Measurements from ENCODE around the gene P2RX3.

P2RX3 gene

GRCh38 chr11:57340039-57340615 lies 2.0 kb downstream of the P2RX3 start:
- Histone ChIP-seq H3K9me3 (ENCODE audit: low read length) (no peaks in the 10 kb centered on the region), H3K36me3 (ENCODE audit: insufficient read depth, low read length) (no peaks in the 10 kb centered on the region), H2AFZ (ENCODE audit: low read depth, low read length) (no peak overlapping the region), H3K4me3 (ENCODE audit: low read length) (no peak overlapping the region), H3K27me3 (ENCODE audit: insufficient read depth, low read length) (no peaks in the 10 kb centered on the region), H3K4me1 (ENCODE audit: insufficient read depth, low read length) (peaks cover 45% of the 10 kb centered on the region)

- Histone ChIP-seq H3K27me3 (ENCODE audit: insufficient read depth, low read length) (no peaks in the 10 kb centered on the region), H3K9me3 (ENCODE audit: low read length) (no peaks in the 10 kb centered on the region), H2AFZ (ENCODE audit: low read depth, low read length) (no peak overlapping the region), H3K4me3 (ENCODE audit: low read length) (no peak overlapping the region), H3K4me1 (ENCODE audit: insufficient read depth, low read length) (peaks cover 39% of the 10 kb centered on the region), H3K36me3 (ENCODE audit: insufficient read depth, low read length) (no peaks in the 10 kb centered on the region)
Observed at GRCh38 chr11:57341250-57341808, 3.2 kb downstream of the P2RX3 start.

DNA sequence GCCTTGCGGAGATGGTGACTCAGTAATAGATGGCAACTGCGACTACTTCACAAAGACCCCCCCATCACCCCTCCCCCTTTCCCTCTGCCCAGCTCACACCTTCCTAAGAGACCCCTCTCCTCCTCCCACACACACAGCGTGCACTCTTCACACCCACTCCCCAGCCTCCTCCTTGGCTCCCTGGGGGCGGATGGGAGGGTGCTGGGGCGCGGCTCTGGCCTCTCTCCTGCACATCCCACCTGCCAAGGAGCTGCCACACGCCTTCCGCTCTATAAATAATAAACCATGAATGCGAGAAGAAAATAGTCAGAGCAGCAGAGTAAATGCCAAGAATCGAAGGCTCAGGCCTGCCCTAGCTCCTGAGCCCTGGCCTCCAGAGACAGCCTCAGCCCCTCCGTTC lies 4.5 kb downstream of the P2RX3 start:
- H3K4me3 ChIP-seq (ENCODE audit: low read length): no peak overlapping the region
- H2AFZ ChIP-seq (ENCODE audit: low read depth, low read length): no peak overlapping the region
- H3K9me3 ChIP-seq (ENCODE audit: low read length): no peaks in the 10 kb centered on the region
- peaks cover 38% of the 10 kb centered on the region for H3K4me1 ChIP-seq (ENCODE audit: insufficient read depth, low read length)
- no peaks in the 10 kb centered on the region for H3K27me3 ChIP-seq (ENCODE audit: insufficient read depth, low read length)
- H3K36me3 ChIP-seq (ENCODE audit: insufficient read depth, low read length): no peaks in the 10 kb centered on the region

DNA sequence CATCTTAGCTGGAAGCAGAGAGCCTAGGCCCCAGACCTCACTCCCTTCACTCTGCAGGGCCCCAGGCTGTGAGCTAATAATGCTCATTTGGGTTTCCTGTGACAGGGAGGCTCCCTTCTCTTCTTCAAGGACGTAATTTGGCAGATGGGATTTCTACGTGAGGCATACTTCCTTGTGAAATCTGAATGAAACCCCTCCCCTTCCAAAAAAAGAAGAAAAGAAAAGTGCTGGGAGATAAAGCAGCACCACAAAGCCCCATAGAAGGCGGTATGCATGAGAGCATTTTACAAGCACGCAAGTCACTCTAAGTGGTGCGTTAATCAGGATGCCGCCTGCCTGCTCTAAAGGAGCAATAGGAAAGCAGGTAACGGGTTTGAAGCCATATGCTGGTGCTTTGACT lies 5.7 kb downstream of the P2RX3 start:
- Histone ChIP-seq H3K4me1 (ENCODE audit: insufficient read depth, low read length) (peaks cover 27% of the 10 kb centered on the region), H2AFZ (ENCODE audit: low read depth, low read length) (no peak overlapping the region), H3K9me3 (ENCODE audit: low read length) (no peaks in the 10 kb centered on the region), H3K36me3 (ENCODE audit: insufficient read depth, low read length) (no peaks in the 10 kb centered on the region), H3K27me3 (ENCODE audit: insufficient read depth, low read length) (no peaks in the 10 kb centered on the region), H3K4me3 (ENCODE audit: low read length) (no peak overlapping the region)

DNA sequence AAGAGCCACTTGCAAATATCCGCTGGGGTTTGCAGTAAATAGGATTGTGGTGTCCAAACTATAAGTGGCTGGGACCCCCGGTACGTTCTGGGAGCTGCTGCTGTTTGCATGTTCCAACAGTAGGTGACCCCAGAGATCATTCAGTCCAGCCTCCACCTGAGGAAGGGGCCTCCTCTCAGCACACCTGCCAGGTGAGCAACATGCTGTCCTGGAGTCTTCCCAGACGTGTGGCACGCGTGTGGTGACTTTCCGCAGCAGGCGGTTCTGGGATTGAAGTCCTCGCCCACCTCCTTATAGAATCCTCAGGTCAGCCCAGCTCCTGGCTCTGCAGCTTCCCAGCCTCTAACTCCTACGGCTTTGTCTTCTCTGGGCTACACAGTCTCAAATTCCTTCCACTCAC lies 6.7 kb downstream of the P2RX3 start:
- H3K4me1 ChIP-seq (ENCODE audit: insufficient read depth, low read length): peaks cover 19% of the 10 kb centered on the region
- H3K36me3 ChIP-seq (ENCODE audit: insufficient read depth, low read length): no peaks in the 10 kb centered on the region
- peak overlapping the region; percentile 68 for H2AFZ ChIP-seq (ENCODE audit: low read depth, low read length)
- no peaks in the 10 kb centered on the region for H3K27me3 ChIP-seq (ENCODE audit: insufficient read depth, low read length)
- H3K9me3 ChIP-seq (ENCODE audit: low read length): no peaks in the 10 kb centered on the region
- H3K4me3 ChIP-seq (ENCODE audit: low read length): no peak overlapping the region

- Histone ChIP-seq H3K9me3 (ENCODE audit: low read length) (no peaks in the 10 kb centered on the region), H3K27me3 (ENCODE audit: insufficient read depth, low read length) (no peaks in the 10 kb centered on the region), H2AFZ (ENCODE audit: low read depth, low read length) (peak overlapping the region; percentile 68), H3K4me3 (ENCODE audit: low read length) (no peak overlapping the region), H3K36me3 (ENCODE audit: insufficient read depth, low read length) (no peaks in the 10 kb centered on the region), H3K4me1 (ENCODE audit: insufficient read depth, low read length) (peaks cover 11% of the 10 kb centered on the region)
Observed at GRCh38 chr11:57345555-57346211, 7.5 kb downstream of the P2RX3 start.

GRCh38 chr11:57347336-57347735 lies 9.2 kb downstream of the P2RX3 start:
- H3K4me3 ChIP-seq (ENCODE audit: low read length): no peak overlapping the region

GRCh38 chr11:57348052-57348451 lies 9.9 kb downstream of the P2RX3 start:
- no peak overlapping the region for H2AFZ ChIP-seq (ENCODE audit: low read depth, low read length)
- H3K9me3 ChIP-seq (ENCODE audit: low read length): no peaks in the 10 kb centered on the region

More at GRCh38 chr11:57347336-57347735, 9.2 kb downstream of the P2RX3 start:
- Histone ChIP-seq H3K4me1 (ENCODE audit: insufficient read depth, low read length) (peaks cover 10% of the 10 kb centered on the region), H2AFZ (ENCODE audit: low read depth, low read length) (no peak overlapping the region), H3K27me3 (ENCODE audit: insufficient read depth, low read length) (no peaks in the 10 kb centered on the region), H3K36me3 (ENCODE audit: insufficient read depth, low read length) (no peaks in the 10 kb centered on the region), H3K9me3 (ENCODE audit: low read length) (no peaks in the 10 kb centered on the region)

GRCh38 chr11:57348636-57349313 lies 10.6 kb downstream of the P2RX3 start:
- Histone ChIP-seq H3K4me1 (ENCODE audit: insufficient read depth, low read length) (peaks cover 14% of the 10 kb centered on the region), H3K36me3 (ENCODE audit: insufficient read depth, low read length) (no peaks in the 10 kb centered on the region), H3K27me3 (ENCODE audit: insufficient read depth, low read length) (no peaks in the 10 kb centered on the region), H2AFZ (ENCODE audit: low read depth, low read length) (no peak overlapping the region), H3K4me3 (ENCODE audit: low read length) (no peak overlapping the region), H3K9me3 (ENCODE audit: low read length) (no peaks in the 10 kb centered on the region)

More at GRCh38 chr11:57348052-57348451, 9.9 kb downstream of the P2RX3 start:
- no peak overlapping the region for H3K4me3 ChIP-seq (ENCODE audit: low read length)
- no peaks in the 10 kb centered on the region for H3K36me3 ChIP-seq (ENCODE audit: insufficient read depth, low read length)
- no peaks in the 10 kb centered on the region for H3K27me3 ChIP-seq (ENCODE audit: insufficient read depth, low read length)
- peaks cover 13% of the 10 kb centered on the region for H3K4me1 ChIP-seq (ENCODE audit: insufficient read depth, low read length)

DNA sequence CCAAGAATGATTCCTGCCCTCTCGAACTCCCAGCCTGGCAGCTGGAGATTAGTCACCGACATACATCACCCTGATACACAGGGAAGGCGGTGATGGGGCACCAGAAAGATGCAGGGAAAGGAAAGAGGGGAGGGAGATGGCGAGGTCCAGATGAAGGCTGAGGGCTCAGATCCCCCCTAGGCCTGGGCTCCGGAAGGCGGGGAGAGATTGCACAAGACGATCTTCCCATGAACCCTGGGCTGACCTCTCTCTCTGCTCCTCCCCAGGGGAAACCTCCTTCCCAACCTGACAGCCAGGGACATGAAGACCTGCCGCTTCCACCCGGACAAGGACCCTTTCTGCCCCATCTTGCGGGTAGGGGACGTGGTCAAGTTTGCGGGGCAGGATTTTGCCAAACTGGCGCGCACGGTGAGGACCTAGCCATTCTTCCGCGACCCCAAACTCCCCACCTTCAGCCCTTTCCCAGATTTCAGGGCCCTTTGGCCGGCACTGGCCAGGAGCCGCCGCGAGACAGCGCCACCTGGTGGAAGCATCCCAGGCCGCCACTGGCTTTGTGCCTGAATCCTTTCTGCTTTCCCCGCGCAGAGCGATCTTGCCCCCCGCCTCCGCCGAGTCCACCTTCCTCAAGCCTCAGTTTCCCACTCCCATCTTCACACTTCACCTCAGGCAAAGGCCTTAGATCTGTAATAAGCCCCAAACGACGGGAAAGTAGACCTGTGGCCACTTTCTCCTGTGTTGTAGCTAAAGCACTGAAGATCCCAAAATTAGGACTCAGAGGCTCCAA lies 11.5 kb downstream of the P2RX3 start:
- H2AFZ ChIP-seq (ENCODE audit: low read depth, low read length): no peak overlapping the region
- H3K4me1 ChIP-seq (ENCODE audit: insufficient read depth, low read length): peaks cover 20% of the 10 kb centered on the region
- H3K4me3 ChIP-seq (ENCODE audit: low read length): no peak overlapping the region
- no peaks in the 10 kb centered on the region for H3K36me3 ChIP-seq (ENCODE audit: insufficient read depth, low read length)
- H3K27me3 ChIP-seq (ENCODE audit: insufficient read depth, low read length): no peaks in the 10 kb centered on the region
- H3K9me3 ChIP-seq (ENCODE audit: low read length): no peaks in the 10 kb centered on the region

GRCh38 chr11:57353036-57353435 lies 14.9 kb downstream of the P2RX3 start:
- H3K9me3 ChIP-seq (ENCODE audit: low read length): no peaks in the 10 kb centered on the region

GRCh38 chr11:57353446-57353845 lies 15.3 kb downstream of the P2RX3 start:
- H3K4me3 ChIP-seq (ENCODE audit: low read length): peak overlapping the region; percentile 15
- peak overlapping the region; percentile 76 for H2AFZ ChIP-seq (ENCODE audit: low read depth, low read length)
- no peaks in the 10 kb centered on the region for H3K9me3 ChIP-seq (ENCODE audit: low read length)
- H3K4me1 ChIP-seq (ENCODE audit: insufficient read depth, low read length): peaks cover 20% of the 10 kb centered on the region
- no peaks in the 10 kb centered on the region for H3K27me3 ChIP-seq (ENCODE audit: insufficient read depth, low read length)
- no peaks in the 10 kb centered on the region for H3K36me3 ChIP-seq (ENCODE audit: insufficient read depth, low read length)

More at GRCh38 chr11:57353036-57353435, 14.9 kb downstream of the P2RX3 start:
- Histone ChIP-seq H3K27me3 (ENCODE audit: insufficient read depth, low read length) (no peaks in the 10 kb centered on the region), H3K4me1 (ENCODE audit: insufficient read depth, low read length) (peaks cover 20% of the 10 kb centered on the region), H3K4me3 (ENCODE audit: low read length) (peak overlapping the region; percentile 15), H3K36me3 (ENCODE audit: insufficient read depth, low read length) (no peaks in the 10 kb centered on the region), H2AFZ (ENCODE audit: low read depth, low read length) (peak overlapping the region; percentile 76)

All from neuron (in vitro differentiated cells).